Measurements from ENCODE around the gene DYRK4.
A peak's percentile ranks its signal among the peaks of the same experiment; 100 is the strongest.

DYRK4 gene

DNA sequence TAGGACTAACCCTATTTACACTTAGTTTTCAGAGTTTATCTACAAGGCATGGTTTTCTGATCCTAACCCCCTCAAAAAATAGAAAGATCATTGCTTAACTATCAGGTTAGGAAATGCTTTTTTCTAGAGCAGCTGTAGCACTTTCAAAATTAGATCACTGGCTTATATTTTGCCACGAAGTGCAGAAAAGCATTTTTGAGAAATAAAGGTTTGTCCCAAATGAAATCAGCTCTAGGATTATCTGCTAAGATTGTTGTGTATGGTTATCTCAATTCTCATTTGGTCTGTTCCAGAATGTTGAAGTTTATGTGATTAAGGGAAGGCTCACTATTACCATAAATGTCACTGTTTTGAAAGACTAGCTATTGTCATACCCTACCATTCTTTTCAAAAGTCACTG lies 9.8 kb upstream of the DYRK4 start:
- no peak for DNase-seq (ENCODE audit: low read depth)
- H3K4me3 ChIP-seq (ENCODE audit: low read depth, low read length), result no peak overlapping the region
- TF ChIP-seq, protein P1, sequence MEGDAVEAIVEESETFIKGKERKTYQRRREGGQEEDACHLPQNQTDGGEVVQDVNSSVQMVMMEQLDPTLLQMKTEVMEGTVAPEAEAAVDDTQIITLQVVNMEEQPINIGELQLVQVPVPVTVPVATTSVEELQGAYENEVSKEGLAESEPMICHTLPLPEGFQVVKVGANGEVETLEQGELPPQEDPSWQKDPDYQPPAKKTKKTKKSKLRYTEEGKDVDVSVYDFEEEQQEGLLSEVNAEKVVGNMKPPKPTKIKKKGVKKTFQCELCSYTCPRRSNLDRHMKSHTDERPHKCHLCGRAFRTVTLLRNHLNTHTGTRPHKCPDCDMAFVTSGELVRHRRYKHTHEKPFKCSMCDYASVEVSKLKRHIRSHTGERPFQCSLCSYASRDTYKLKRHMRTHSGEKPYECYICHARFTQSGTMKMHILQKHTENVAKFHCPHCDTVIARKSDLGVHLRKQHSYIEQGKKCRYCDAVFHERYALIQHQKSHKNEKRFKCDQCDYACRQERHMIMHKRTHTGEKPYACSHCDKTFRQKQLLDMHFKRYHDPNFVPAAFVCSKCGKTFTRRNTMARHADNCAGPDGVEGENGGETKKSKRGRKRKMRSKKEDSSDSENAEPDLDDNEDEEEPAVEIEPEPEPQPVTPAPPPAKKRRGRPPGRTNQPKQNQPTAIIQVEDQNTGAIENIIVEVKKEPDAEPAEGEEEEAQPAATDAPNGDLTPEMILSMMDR (conservative IDR thresholded peaks at IDR 0.05; ENCODE audit: low read depth, low read length), result no peak

DNA sequence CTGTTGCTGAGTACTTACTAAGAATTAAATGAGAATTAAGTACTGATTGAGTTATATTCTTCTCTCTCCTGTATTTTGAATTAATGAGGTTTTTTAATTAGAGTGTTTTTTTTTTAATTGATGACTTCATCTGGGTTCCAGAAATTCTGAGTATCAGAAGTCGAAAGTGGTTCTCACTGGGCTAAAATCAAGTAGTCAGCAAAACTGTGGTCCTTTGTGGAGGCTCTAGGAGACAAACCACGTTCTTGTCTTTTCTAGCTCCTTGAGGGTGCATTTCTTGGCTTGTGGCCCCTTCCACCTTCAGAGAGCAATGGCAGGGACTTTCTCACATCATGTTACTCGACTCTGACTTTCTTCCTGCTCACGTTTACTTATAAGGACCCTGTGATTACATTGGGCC lies 8.1 kb upstream of the DYRK4 start:
- no peak for DNase-seq (ENCODE audit: low read depth)
- no peak overlapping the region for H3K4me3 ChIP-seq (ENCODE audit: low read depth, low read length)
- TF ChIP-seq, protein P1 (conservative IDR thresholded peaks at IDR 0.05; ENCODE audit: low read depth, low read length), result no peak

DNA sequence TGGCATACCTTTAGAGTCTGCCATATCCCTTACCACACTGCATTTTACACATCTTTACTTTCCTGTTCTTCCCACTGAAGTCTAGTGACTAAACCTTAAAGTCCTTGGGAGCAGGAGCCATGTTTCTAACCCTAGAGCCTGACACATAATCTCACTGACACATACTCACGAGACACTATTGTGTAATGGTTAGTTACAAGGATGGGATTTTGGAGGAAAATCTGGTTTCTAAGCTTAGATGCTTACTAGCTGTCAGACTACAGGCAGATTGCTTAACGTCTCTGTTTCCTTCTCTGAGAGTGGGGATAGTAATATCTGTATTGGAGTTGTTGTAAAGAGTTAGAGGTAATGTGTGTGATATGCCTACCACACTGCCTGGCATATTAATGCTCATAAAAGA lies 6.2 kb upstream of the DYRK4 start:
- no peak overlapping the region for H3K4me3 ChIP-seq (ENCODE audit: low read depth, low read length)
- DNase-seq (ENCODE audit: low read depth), result peak; percentile 14
- TF ChIP-seq, protein P1 (conservative IDR thresholded peaks at IDR 0.05; ENCODE audit: low read depth, low read length), result no peak

DNA sequence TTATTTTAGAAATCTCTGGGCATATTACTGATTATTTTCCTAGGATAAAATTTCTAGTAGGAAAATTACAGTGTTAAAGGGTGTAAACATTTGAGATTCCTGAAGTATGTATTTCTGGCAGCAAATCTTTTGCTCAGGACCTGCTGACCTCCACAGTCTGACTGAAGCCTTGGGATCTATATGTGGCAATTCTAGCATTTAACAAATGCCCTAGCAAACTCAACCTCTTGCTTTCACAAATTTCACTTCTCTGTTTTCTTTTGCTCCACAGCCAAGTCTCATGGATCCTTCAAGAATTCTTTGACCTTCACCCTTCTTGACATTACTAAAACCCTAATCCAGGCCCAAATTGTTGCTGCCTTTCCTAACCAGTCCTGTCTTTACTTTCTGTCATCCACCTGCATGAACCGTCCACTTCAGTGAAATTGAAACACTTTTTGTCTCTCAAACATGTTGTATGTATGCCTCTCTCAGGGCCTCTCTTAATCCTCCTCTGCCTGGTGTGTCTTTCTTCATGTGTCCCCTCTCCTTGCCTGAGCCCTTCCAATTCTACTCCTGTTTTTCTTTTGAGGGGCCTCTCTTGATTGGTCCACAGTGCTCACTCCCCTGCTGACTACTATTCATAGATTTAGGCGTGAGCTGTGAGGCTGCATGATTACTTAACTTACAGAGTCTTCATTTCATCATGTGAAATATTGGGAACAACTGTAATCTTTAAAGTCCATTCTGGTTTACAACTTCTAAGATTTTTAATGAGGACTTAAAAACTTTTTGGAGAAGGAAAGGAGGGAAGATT lies 5.1 kb upstream of the DYRK4 start:
- H3K4me3 ChIP-seq (ENCODE audit: low read depth, low read length), result no peak overlapping the region
- peak; percentile 13 for DNase-seq (ENCODE audit: low read depth)

DNA sequence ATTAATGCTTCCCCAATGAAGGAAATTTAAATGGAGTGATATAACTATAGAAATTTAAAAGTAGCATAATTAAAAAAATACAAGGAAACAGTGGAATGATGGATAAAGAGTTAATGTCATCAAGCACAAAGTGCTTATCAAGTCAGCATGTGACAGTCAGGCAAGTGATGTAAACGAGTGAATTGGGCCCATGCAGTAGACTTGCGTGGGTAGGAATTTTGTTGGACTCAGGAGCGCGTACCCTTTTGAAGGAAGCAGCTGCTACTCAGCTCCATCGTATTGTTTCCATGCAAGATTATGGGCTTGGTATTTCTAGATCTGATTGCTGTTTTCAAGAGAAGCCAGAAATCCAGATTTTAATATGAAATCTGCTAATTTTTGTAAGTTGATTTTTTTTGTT lies 4.4 kb upstream of the DYRK4 start:
- TF ChIP-seq, protein P1 (conservative IDR thresholded peaks at IDR 0.05; ENCODE audit: low read depth, low read length), result no peak
- no peak for DNase-seq (ENCODE audit: low read depth)

More for the DNA sequence above, 5.1 kb upstream of the DYRK4 start:
- TF ChIP-seq, protein P1 (conservative IDR thresholded peaks at IDR 0.05; ENCODE audit: low read depth, low read length), result no peak

DNA sequence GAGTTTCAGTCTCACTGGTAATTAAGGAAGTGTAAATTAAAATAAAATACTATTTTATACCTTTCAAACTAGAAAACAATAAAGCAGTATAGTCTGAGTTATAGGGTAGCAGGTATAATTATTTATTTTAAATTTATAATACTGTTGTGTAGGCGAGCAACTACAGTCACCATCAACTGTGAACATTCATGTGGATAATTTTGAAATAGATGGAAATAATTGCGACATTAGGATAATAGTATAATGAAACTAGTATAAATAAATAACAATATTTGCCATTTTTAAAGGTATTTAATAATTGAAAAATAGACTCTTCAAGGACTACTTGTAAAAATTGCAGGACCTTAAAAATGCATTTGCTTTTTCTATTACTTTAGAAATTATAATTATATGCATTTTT lies 3.8 kb upstream of the DYRK4 start:
- TF ChIP-seq, protein P1 (conservative IDR thresholded peaks at IDR 0.05; ENCODE audit: low read depth, low read length), result no peak
- no peak for DNase-seq (ENCODE audit: low read depth)
- H3K4me3 ChIP-seq (ENCODE audit: low read depth, low read length), result no peak overlapping the region

More for the DNA sequence above, 4.4 kb upstream of the DYRK4 start:
- H3K4me3 ChIP-seq (ENCODE audit: low read depth, low read length), result no peak overlapping the region

DNA sequence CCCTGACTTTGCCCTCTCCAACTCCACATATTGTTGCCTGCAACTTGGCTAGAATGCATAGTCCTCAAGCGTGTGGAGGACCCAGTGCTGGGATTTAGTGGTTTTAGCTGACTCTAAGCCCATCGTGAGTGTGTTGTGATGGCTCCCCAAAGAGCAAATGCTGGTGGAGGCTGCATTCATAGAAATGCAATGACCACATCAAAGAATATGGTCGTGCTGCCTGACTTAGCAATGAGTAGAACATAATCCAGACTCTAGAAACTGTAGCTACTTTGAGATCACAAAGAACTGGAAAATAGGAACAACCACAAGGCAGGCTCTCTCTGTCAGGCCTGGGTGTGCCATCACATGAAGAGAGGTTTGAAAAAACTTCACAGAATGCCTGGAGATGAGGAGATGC lies 1.3 kb downstream of the DYRK4 start:
- TF ChIP-seq, protein P1 (conservative IDR thresholded peaks at IDR 0.05; ENCODE audit: low read depth, low read length), result no peak
- DNase-seq (ENCODE audit: low read depth), result no peak
- H3K4me3 ChIP-seq (ENCODE audit: low read depth, low read length), result no peak overlapping the region
